ENCODE results near the gene CUBN. TPM values are rescaled to one million over a fixed set of nuclear protein-coding genes. Genes with fewer than 3 reads are reported as not detected.

CUBN gene
- total RNA-seq: under 1 TPM; 0.14 to 0.26 (median 0.25) TPM

GRCh38 chr10:17129741-17130140 is at the start of gene CUBN:
TSS of gene CUBN (minus strand) at chr10:17129811. CDS start at chr10:17129765, 46 bp downstream.
- peaks cover 13% of the 10 kb centered on the region for H3K36me3 Mint-ChIP-seq (ENCODE audit: insufficient read depth)
- H3K27me3 Mint-ChIP-seq (ENCODE audit: low read depth): no peaks in the 10 kb centered on the region

GRCh38 chr10:17179002-17179401 is 49.4 kb upstream of the CUBN start:
- Mint-ChIP-seq H3K4me3 (no peak overlapping the region), H3K4me1 (ENCODE audit: low read depth) (peaks cover 8% of the 10 kb centered on the region), H3K27me3 (ENCODE audit: low read depth) (no peaks in the 10 kb centered on the region), H3K36me3 (ENCODE audit: insufficient read depth) (peaks cover 3% of the 10 kb centered on the region), H3K9me3 (no peaks in the 10 kb centered on the region)
- DNase-seq (no peak), ATAC-seq (no peak)

More at GRCh38 chr10:17129741-17130140, at the start of gene CUBN:
- H3K9me3 Mint-ChIP-seq: no peaks in the 10 kb centered on the region
- ATAC-seq (no peak), DNase-seq (no peak)
- H3K4me1 Mint-ChIP-seq (ENCODE audit: low read depth): no peaks in the 10 kb centered on the region
- no peak within 1 kb of the TSS for H3K4me3 Mint-ChIP-seq

- no peaks in the 10 kb centered on the region for H3K27me3 Mint-ChIP-seq (ENCODE audit: low read depth)
- no peaks in the 10 kb centered on the region for H3K9me3 Mint-ChIP-seq
- H3K36me3 Mint-ChIP-seq (ENCODE audit: insufficient read depth): peaks cover 6% of the 10 kb centered on the region
- peaks cover 8% of the 10 kb centered on the region for H3K4me1 Mint-ChIP-seq (ENCODE audit: low read depth)
- no peak overlapping the region for H3K4me3 Mint-ChIP-seq
- ATAC-seq (no peak), DNase-seq (no peak)
These were observed 48.4 kb upstream of the CUBN start for GRCh38 chr10:17178006-17178405.

- ATAC-seq: no peak
These were observed 47.4 kb upstream of the CUBN start for GRCh38 chr10:17177014-17177413.

GRCh38 chr10:17176091-17176490 is 46.5 kb upstream of the CUBN start:
- DNase-seq: no peak
- H3K27me3 Mint-ChIP-seq (ENCODE audit: low read depth): no peaks in the 10 kb centered on the region
- H3K36me3 Mint-ChIP-seq (ENCODE audit: insufficient read depth): peaks cover 12% of the 10 kb centered on the region
- no peak for ATAC-seq
- no peaks in the 10 kb centered on the region for H3K9me3 Mint-ChIP-seq
- H3K4me1 Mint-ChIP-seq (ENCODE audit: low read depth): peaks cover 8% of the 10 kb centered on the region
- no peak overlapping the region for H3K4me3 Mint-ChIP-seq

More at GRCh38 chr10:17177014-17177413, 47.4 kb upstream of the CUBN start:
- Mint-ChIP-seq H3K9me3 (no peaks in the 10 kb centered on the region), H3K4me1 (ENCODE audit: low read depth) (peaks cover 8% of the 10 kb centered on the region), H3K27me3 (ENCODE audit: low read depth) (no peaks in the 10 kb centered on the region), H3K4me3 (no peak overlapping the region), H3K36me3 (ENCODE audit: insufficient read depth) (peaks cover 6% of the 10 kb centered on the region)
- no peak for DNase-seq

GRCh38 chr10:17175551-17175950 is 45.9 kb upstream of the CUBN start:
- DNase-seq (no peak), ATAC-seq (no peak)
- Mint-ChIP-seq H3K27me3 (ENCODE audit: low read depth) (no peaks in the 10 kb centered on the region), H3K4me3 (peak overlapping the region; percentile 14), H3K4me1 (ENCODE audit: low read depth) (peaks cover 8% of the 10 kb centered on the region), H3K36me3 (ENCODE audit: insufficient read depth) (peaks cover 12% of the 10 kb centered on the region), H3K9me3 (no peaks in the 10 kb centered on the region)

GRCh38 chr10:17174626-17175025 is 45.0 kb upstream of the CUBN start:
- ATAC-seq (no peak), DNase-seq (no peak)
- no peak overlapping the region for H3K4me3 Mint-ChIP-seq
- H3K36me3 Mint-ChIP-seq (ENCODE audit: insufficient read depth): peaks cover 12% of the 10 kb centered on the region
- H3K4me1 Mint-ChIP-seq (ENCODE audit: low read depth): peaks cover 8% of the 10 kb centered on the region
- no peaks in the 10 kb centered on the region for H3K27me3 Mint-ChIP-seq (ENCODE audit: low read depth)
- no peaks in the 10 kb centered on the region for H3K9me3 Mint-ChIP-seq

GRCh38 chr10:17171141-17171641 is 41.6 kb upstream of the CUBN start:
- peaks cover 5% of the 10 kb centered on the region for H3K4me1 Mint-ChIP-seq (ENCODE audit: low read depth)
- H3K9me3 Mint-ChIP-seq: no peaks in the 10 kb centered on the region
- H3K36me3 Mint-ChIP-seq (ENCODE audit: insufficient read depth): peaks cover 17% of the 10 kb centered on the region
- no peak for DNase-seq
- ATAC-seq: no peak
- H3K27me3 Mint-ChIP-seq (ENCODE audit: low read depth): no peaks in the 10 kb centered on the region
- H3K4me3 Mint-ChIP-seq: no peak overlapping the region

- DNase-seq (no peak), ATAC-seq (no peak)
- Mint-ChIP-seq H3K9me3 (no peaks in the 10 kb centered on the region), H3K27me3 (ENCODE audit: low read depth) (no peaks in the 10 kb centered on the region), H3K4me1 (ENCODE audit: low read depth) (no peaks in the 10 kb centered on the region), H3K36me3 (ENCODE audit: insufficient read depth) (peaks cover 18% of the 10 kb centered on the region), H3K4me3 (no peak overlapping the region)
These were observed 40.2 kb upstream of the CUBN start for GRCh38 chr10:17169803-17170202.

- DNase-seq: no peak
- Mint-ChIP-seq H3K36me3 (ENCODE audit: insufficient read depth) (peaks cover 19% of the 10 kb centered on the region), H3K9me3 (no peaks in the 10 kb centered on the region), H3K4me3 (no peak overlapping the region), H3K27me3 (ENCODE audit: low read depth) (no peaks in the 10 kb centered on the region), H3K4me1 (ENCODE audit: low read depth) (no peaks in the 10 kb centered on the region)
- no peak for ATAC-seq
These were observed 37.1 kb upstream of the CUBN start for GRCh38 chr10:17166699-17167098.

- DNase-seq (no peak), ATAC-seq (no peak)
- peaks cover 15% of the 10 kb centered on the region for H3K36me3 Mint-ChIP-seq (ENCODE audit: insufficient read depth)
- no peaks in the 10 kb centered on the region for H3K9me3 Mint-ChIP-seq
- H3K4me3 Mint-ChIP-seq: no peak overlapping the region
- no peaks in the 10 kb centered on the region for H3K27me3 Mint-ChIP-seq (ENCODE audit: low read depth)
- no peaks in the 10 kb centered on the region for H3K4me1 Mint-ChIP-seq (ENCODE audit: low read depth)
These were observed 33.2 kb upstream of the CUBN start for GRCh38 chr10:17162828-17163227.

- Mint-ChIP-seq H3K9me3 (no peaks in the 10 kb centered on the region), H3K36me3 (ENCODE audit: insufficient read depth) (peaks cover 15% of the 10 kb centered on the region), H3K4me3 (no peak overlapping the region), H3K27me3 (ENCODE audit: low read depth) (no peaks in the 10 kb centered on the region), H3K4me1 (ENCODE audit: low read depth) (no peaks in the 10 kb centered on the region)
- DNase-seq: no peak
- no peak for ATAC-seq
These were observed 32.2 kb upstream of the CUBN start for GRCh38 chr10:17161775-17162174.

GRCh38 chr10:17157024-17157423 is 27.4 kb upstream of the CUBN start:
- Mint-ChIP-seq H3K9me3 (no peaks in the 10 kb centered on the region), H3K4me3 (no peak overlapping the region), H3K4me1 (ENCODE audit: low read depth) (no peaks in the 10 kb centered on the region), H3K36me3 (ENCODE audit: insufficient read depth) (peaks cover 22% of the 10 kb centered on the region), H3K27me3 (ENCODE audit: low read depth) (no peaks in the 10 kb centered on the region)
- DNase-seq (no peak), ATAC-seq (no peak)

GRCh38 chr10:17155826-17156225 is 26.2 kb upstream of the CUBN start:
- Mint-ChIP-seq H3K36me3 (ENCODE audit: insufficient read depth) (peaks cover 18% of the 10 kb centered on the region), H3K9me3 (no peaks in the 10 kb centered on the region), H3K4me1 (ENCODE audit: low read depth) (no peaks in the 10 kb centered on the region), H3K27me3 (ENCODE audit: low read depth) (no peaks in the 10 kb centered on the region), H3K4me3 (no peak overlapping the region)
- no peak for DNase-seq
- ATAC-seq: no peak

- Mint-ChIP-seq H3K4me3 (no peak overlapping the region), H3K9me3 (no peaks in the 10 kb centered on the region), H3K4me1 (ENCODE audit: low read depth) (no peaks in the 10 kb centered on the region), H3K36me3 (ENCODE audit: insufficient read depth) (peaks cover 24% of the 10 kb centered on the region), H3K27me3 (ENCODE audit: low read depth) (no peaks in the 10 kb centered on the region)
- DNase-seq (no peak), ATAC-seq (no peak)
These were observed 24.5 kb upstream of the CUBN start for GRCh38 chr10:17154116-17154515.

- Mint-ChIP-seq H3K4me1 (ENCODE audit: low read depth) (no peaks in the 10 kb centered on the region), H3K4me3 (no peak overlapping the region), H3K9me3 (no peaks in the 10 kb centered on the region), H3K36me3 (ENCODE audit: insufficient read depth) (peaks cover 21% of the 10 kb centered on the region), H3K27me3 (ENCODE audit: low read depth) (no peaks in the 10 kb centered on the region)
- DNase-seq (no peak), ATAC-seq (no peak)
These were observed 23.7 kb upstream of the CUBN start for GRCh38 chr10:17153321-17153720.
